ENCODE data around the gene OR52J3. TPM values are rescaled to one million over a fixed set of nuclear protein-coding genes. Genes with fewer than 3 reads are reported as not detected.

Gene OR52J3
- total and polyA plus RNA-seq, 2 of the 8 experiments (the other 6 are each of a cell fraction or from before 2014, with no cell fraction given), result not detected

GRCh38 chr11:5083602-5084001 is 37.3 kb downstream of the OR52J3 start:
- H4K91ac ChIP-seq (replicated peaks; ENCODE audit: insufficient read length, low read length), result no peak overlapping the region
- H2BK5ac ChIP-seq (ENCODE audit: low read depth, low read length), result no peak overlapping the region
- H3K56ac ChIP-seq (replicated peaks; ENCODE audit: insufficient read length, low read depth, low read length), result no peak overlapping the region
- H2AFZ ChIP-seq (ENCODE audit: low read length), result no peak overlapping the region
- H3K4me2 ChIP-seq (ENCODE audit: insufficient read depth in 1 of 2, low read depth in 2 of 2, low read length in 2 of 2), result no peak overlapping the region
- H2AK5ac ChIP-seq (ENCODE audit: low read depth, low read length), result no peak overlapping the region
- H3K27me3 ChIP-seq (replicated peaks in 1 of 4; ENCODE audit: control insufficient read depth in 3 of 4, extremely low read depth in 1 of 4, insufficient read depth in 3 of 4, low read length in 3 of 4), result no peaks in the 10 kb centered on the region
- H3K4me3 ChIP-seq (ENCODE audit: extremely low read depth in 1 of 4, insufficient read depth in 2 of 4, low read depth in 3 of 4, low read length in 4 of 4), result no peak overlapping the region
- H3K18ac ChIP-seq (ENCODE audit: extremely low read depth, low read length), result no peak overlapping the region
- H3K79me1 ChIP-seq (ENCODE audit: low read depth, low read length), result no peaks in the 10 kb centered on the region
- no peak overlapping the region for H2BK12ac ChIP-seq (ENCODE audit: low read depth, low read length)
- H3K23me2 ChIP-seq (ENCODE audit: low read depth, low read length), result no peaks in the 10 kb centered on the region
- H3K14ac ChIP-seq (ENCODE audit: insufficient read length), result no peak overlapping the region
- no peaks in the 10 kb centered on the region for H3K79me2 ChIP-seq (ENCODE audit: control insufficient read depth in 1 of 2, insufficient read depth in 2 of 2, low read length in 2 of 2)
- DNase-seq (ENCODE audit: low read depth in 1 of 2, low spot score in 2 of 2) (no peak), FAIRE-seq (no peak)
- no peak overlapping the region for H2BK15ac ChIP-seq (ENCODE audit: low read length)
- H4K5ac ChIP-seq (ENCODE audit: insufficient read length, low read depth, low read length), result no peak overlapping the region
- no peak overlapping the region for H4K8ac ChIP-seq (ENCODE audit: extremely low read depth, insufficient read depth, low read length)
- no peak overlapping the region for H3K9ac ChIP-seq (replicated peaks in 1 of 4; ENCODE audit: extremely low read depth in 1 of 4, low read depth in 3 of 4, low read length in 3 of 4)
- TF ChIP-seq CHD2 (IDR thresholded peaks at IDR 0.05; ENCODE audit: low read length) (no peak), BRCA1 (IDR thresholded peaks at IDR 0.05; ENCODE audit: low read depth, low read length) (no peak), FOSL1 (IDR thresholded peaks at IDR 0.05; ENCODE audit: insufficient read depth, low read depth, low read length) (no peak), KDM1A (IDR thresholded peaks at IDR 0.05; ENCODE audit: borderline replicate concordance, low read length) (no peak), RAD21 (IDR thresholded peaks at IDR 0.05 in 1 of 2, conservative IDR thresholded peaks at IDR 0.05 in 1 of 2; ENCODE audit: low read depth in 2 of 2, low read length in 2 of 2) (no peak), USF2 (IDR thresholded peaks at IDR 0.05; ENCODE audit: low read length) (no peak), HDAC6 (IDR thresholded peaks at IDR 0.05; ENCODE audit: low read depth, low read length) (no peak), KDM5A (IDR thresholded peaks at IDR 0.05; ENCODE audit: low read length) (no peak), ASH2L (IDR thresholded peaks at IDR 0.05; ENCODE audit: low read length) (no peak), BACH1 (IDR thresholded peaks at IDR 0.05; ENCODE audit: low read length) (no peak), YY1 (IDR thresholded peaks at IDR 0.05; ENCODE audit: low read depth, low read length) (no peak), CTCF (IDR thresholded peaks at IDR 0.05; ENCODE audit: control extremely low read depth in 1 of 3, insufficient read depth in 1 of 3, low read depth in 1 of 3, low read length in 3 of 3) (no peak)
- H3K9me3 ChIP-seq (ENCODE audit: insufficient read depth in 2 of 2, low read depth in 1 of 2, low read length in 1 of 2), result no peaks in the 10 kb centered on the region
- ChIA-PET CTCF (ENCODE audit: partially characterized antibody) (no interaction called here), POLR2A (ENCODE audit: partially characterized antibody) (no interaction called here)
- H3K27ac ChIP-seq (ENCODE audit: low read depth, low read length), result no peak overlapping the region
- no peaks in the 10 kb centered on the region for H4K20me1 ChIP-seq (replicated peaks in 1 of 2; ENCODE audit: control insufficient read depth in 1 of 2, insufficient read depth in 2 of 2, low read length in 2 of 2)
- H2BK120ac ChIP-seq (replicated peaks; ENCODE audit: low read depth, low read length), result no peak overlapping the region
- no peak overlapping the region for H2BK20ac ChIP-seq (ENCODE audit: low read length)
- H3K23ac ChIP-seq (ENCODE audit: insufficient read length), result no peak overlapping the region
- no peaks in the 10 kb centered on the region for H3K4me1 ChIP-seq (replicated peaks in 1 of 4; ENCODE audit: control insufficient read depth in 3 of 4, insufficient read depth in 4 of 4, low read length in 3 of 4)
- no peaks in the 10 kb centered on the region for H3K36me3 ChIP-seq (ENCODE audit: control insufficient read depth in 2 of 4, insufficient read depth in 4 of 4, low read length in 3 of 4)
- no peak overlapping the region for H3K4ac ChIP-seq (replicated peaks; ENCODE audit: insufficient read length, low read depth, low read length)

All from H1 (cell line).